ENCODE measurements around the gene DEUP1. TPM values are rescaled to one million over a fixed set of nuclear protein-coding genes. Genes with fewer than 3 reads are reported as not detected.

Gene DEUP1
- total RNA-seq, 3 donors from 2014 or later, result 0.59 TPM; not detected in 2

GRCh38 chr11:93389737-93390136 lies 59.2 kb downstream of the DEUP1 start:
- Histone ChIP-seq H3K36me3 (no peaks in the 10 kb centered on the region), H3K9me3 (no peaks in the 10 kb centered on the region), H3K27me3 (no peaks in the 10 kb centered on the region), H3K4me1 (no peaks in the 10 kb centered on the region), H3K27ac (no peak overlapping the region), H3K4me3 (no peak overlapping the region)
- DNase-seq (ENCODE audit: low spot score in 2 of 2), result no peak
- intact Hi-C loops (cut with DNase I; ENCODE audit: low total_unique reads), result loop anchor here (5.0 kb wide), 1 partner anchor 1037 kb away; no protein-coding TSS in a partner anchor
- TF ChIP-seq POLR2A (IDR thresholded peaks at IDR 0.05) (no peak), CTCF (IDR thresholded peaks at IDR 0.05) (no peak), POLR2AphosphoS5 (IDR thresholded peaks at IDR 0.05) (no peak)

DNA sequence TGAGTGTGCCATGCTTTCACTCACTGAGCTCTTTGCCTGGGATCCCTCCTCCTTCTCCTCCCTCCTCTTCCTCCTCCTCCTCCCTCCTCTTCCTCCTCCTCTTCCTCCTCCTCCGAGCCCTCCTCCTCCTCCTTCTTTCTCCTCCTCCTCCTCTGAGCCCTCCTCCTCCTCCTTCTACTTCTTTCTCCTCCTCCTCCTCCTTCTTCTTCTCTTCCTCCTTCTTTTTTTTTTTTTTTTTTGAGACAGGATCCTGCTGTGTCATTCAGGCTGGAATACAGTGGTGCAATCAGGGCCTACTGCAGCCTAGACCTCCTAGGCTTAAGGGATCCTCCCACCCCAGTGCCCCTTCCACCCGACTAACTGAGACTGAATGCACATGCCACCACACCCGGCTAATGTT lies 62.3 kb downstream of the DEUP1 start:
- H3K27ac ChIP-seq, result no peak overlapping the region
- no peaks in the 10 kb centered on the region for H3K27me3 ChIP-seq
- TF ChIP-seq POLR2AphosphoS5 (IDR thresholded peaks at IDR 0.05) (no peak), CTCF (IDR thresholded peaks at IDR 0.05) (no peak), POLR2A (IDR thresholded peaks at IDR 0.05) (no peak)
- DNase-seq (ENCODE audit: low spot score in 2 of 2), result no peak
- H3K4me3 ChIP-seq, result no peak overlapping the region
- intact Hi-C loops (cut with DNase I; ENCODE audit: low total_unique reads), result loop anchor here (5.0 kb wide), 1 partner anchor 1041 kb away; no protein-coding TSS in a partner anchor
- H3K36me3 ChIP-seq, result no peaks in the 10 kb centered on the region
- no peaks in the 10 kb centered on the region for H3K4me1 ChIP-seq
- no peaks in the 10 kb centered on the region for H3K9me3 ChIP-seq

DNA sequence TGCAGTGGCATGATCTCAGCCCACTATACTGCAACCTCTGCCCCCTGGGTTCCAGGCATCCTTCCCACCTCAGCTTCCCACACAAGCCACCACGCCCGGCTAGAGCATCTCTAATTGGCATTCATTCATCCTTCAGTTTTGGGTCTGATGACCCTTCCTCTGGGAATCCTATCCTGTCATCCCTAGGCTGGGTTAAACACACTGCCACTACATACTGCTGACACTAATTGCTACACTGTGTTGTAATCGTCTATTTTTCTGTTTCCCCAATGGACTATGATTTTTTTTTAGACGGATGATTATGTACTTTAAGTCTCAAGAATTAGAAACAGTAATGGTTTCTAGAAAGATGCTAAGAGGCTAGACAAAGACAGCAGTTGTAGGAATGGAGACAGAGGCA lies 62.8 kb downstream of the DEUP1 start:
- Histone ChIP-seq H3K4me3 (no peak overlapping the region), H3K36me3 (no peaks in the 10 kb centered on the region), H3K27ac (no peak overlapping the region), H3K9me3 (no peaks in the 10 kb centered on the region), H3K27me3 (no peaks in the 10 kb centered on the region), H3K4me1 (no peaks in the 10 kb centered on the region)
- TF ChIP-seq POLR2A (IDR thresholded peaks at IDR 0.05) (no peak), CTCF (IDR thresholded peaks at IDR 0.05) (no peak), POLR2AphosphoS5 (IDR thresholded peaks at IDR 0.05) (no peak)
- no peak for DNase-seq (ENCODE audit: low spot score in 2 of 2)
- intact Hi-C loops (cut with DNase I; ENCODE audit: low total_unique reads), result loop anchor here (5.0 kb wide), 1 partner anchor 1041 kb away; no protein-coding TSS in a partner anchor

- intact Hi-C loops (cut with DNase I; ENCODE audit: low total_unique reads), result loop anchor here (5.0 kb wide), 1 partner anchor 1042 kb away; no protein-coding TSS in a partner anchor
- no peaks in the 10 kb centered on the region for H3K27me3 ChIP-seq
- TF ChIP-seq POLR2AphosphoS5 (IDR thresholded peaks at IDR 0.05) (no peak), CTCF (IDR thresholded peaks at IDR 0.05) (no peak), POLR2A (IDR thresholded peaks at IDR 0.05) (no peak)
- no peak overlapping the region for H3K4me3 ChIP-seq
- H3K4me1 ChIP-seq, result no peaks in the 10 kb centered on the region
- no peaks in the 10 kb centered on the region for H3K36me3 ChIP-seq
- no peak for DNase-seq (ENCODE audit: low spot score in 2 of 2)
- no peak overlapping the region for H3K27ac ChIP-seq
- no peaks in the 10 kb centered on the region for H3K9me3 ChIP-seq
These were observed 63.9 kb downstream of the DEUP1 start for GRCh38 chr11:93394488-93394887.

- no peak for DNase-seq (ENCODE audit: low spot score in 2 of 2)
- no peak for TF ChIP-seq POLR2A (IDR thresholded peaks at IDR 0.05)
- H3K4me1 ChIP-seq, result no peaks in the 10 kb centered on the region
- no peaks in the 10 kb centered on the region for H3K27me3 ChIP-seq
- intact Hi-C loops (cut with DNase I; ENCODE audit: low total_unique reads), result no loop called here
- H3K4me3 ChIP-seq, result no peak overlapping the region
- no peaks in the 10 kb centered on the region for H3K9me3 ChIP-seq
- H3K36me3 ChIP-seq, result no peaks in the 10 kb centered on the region
- H3K27ac ChIP-seq, result no peak overlapping the region
These were observed 65.8 kb downstream of the DEUP1 start for GRCh38 chr11:93396316-93396715.

DNA sequence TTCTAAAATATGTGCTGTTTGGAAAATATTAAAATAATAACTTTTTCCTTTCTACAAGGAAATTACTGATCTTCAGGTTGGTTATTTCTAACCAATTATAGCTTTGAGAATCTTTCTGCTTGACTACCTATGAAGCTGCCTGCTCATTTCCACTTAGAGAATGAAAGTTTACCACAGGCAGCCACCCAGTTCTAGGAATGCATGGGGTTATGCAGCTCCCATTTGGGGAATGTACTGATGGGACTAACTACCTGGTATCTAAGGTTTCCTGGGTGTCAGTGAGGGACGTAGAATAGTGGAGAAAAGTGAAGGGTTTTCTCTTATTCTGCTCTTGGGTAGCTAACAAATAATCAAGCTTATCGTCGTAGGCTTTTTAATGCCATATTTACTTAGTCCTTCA lies 73.4 kb downstream of the DEUP1 start:
- TF ChIP-seq CTCF (IDR thresholded peaks at IDR 0.05), result no peak
- no peak for TF ChIP-seq POLR2AphosphoS5 (IDR thresholded peaks at IDR 0.05)
- no peak for TF ChIP-seq POLR2A (IDR thresholded peaks at IDR 0.05)
- Histone ChIP-seq H3K9me3 (no peaks in the 10 kb centered on the region), H3K4me1 (no peaks in the 10 kb centered on the region), H3K27ac (no peak overlapping the region), H3K27me3 (no peaks in the 10 kb centered on the region), H3K4me3 (no peak overlapping the region), H3K36me3 (no peaks in the 10 kb centered on the region)
- no peak for DNase-seq (ENCODE audit: low spot score in 2 of 2)
- intact Hi-C loops (cut with DNase I; ENCODE audit: low total_unique reads), result no loop called here

All from breast epithelium (tissue), 4 donors.